A673 (cell line): ENCODE results near the gene RGS8. TPM values are rescaled to one million over a fixed set of nuclear protein-coding genes. Genes with fewer than 3 reads are reported as not detected.

Source experiments
- BruUV-seq: library from RNA; stranded (reverse); fragments of 400-500 nt; replicated peaks from 2 replicates; lab custom pipeline; 2021; lab: Mats Ljungman, UMichigan
- CTCF ChIA-PET: fragments of 300-600 bp; sonication (Branson Sonifier 250); formaldehyde crosslinking; loops from one replicate; lab custom pipeline; 2022; ENCODE audit warnings: antibody characterized with exemption; lab: Charles Lee
- POLR2A ChIA-PET: fragments of 300-600 bp; sonication (Branson Sonifier 250); formaldehyde crosslinking; loops from one replicate; lab custom pipeline; 2022; ENCODE audit warnings: antibody characterized with exemption; ENCODE audit not compliant: low non-redundant PET; lab: Charles Lee
- DNase-seq: peaks from one replicate; pipeline ENCODE4 v3.0.0-alpha.2; 2015; ENCODE audit warnings: low spot score
- H3K27ac ChIP-seq: fragments of 200-600 bp; sonication (generic); 2 replicates; pipeline ENCODE4 v1.5.1; 2016; ENCODE audit warnings: mixed run types, low read depth, mild to moderate bottlenecking, mixed read lengths, antibody characterized with exemption, low read length; ENCODE audit not compliant: poor library complexity, severe bottlenecking
- H3K27me3 ChIP-seq: fragments of 200-600 bp; sonication (generic); replicated peaks from 2 replicates; pipeline ENCODE4 v1.6.1; 2017; ENCODE audit warnings: mixed run types, low read depth, mild to moderate bottlenecking, mixed read lengths, antibody characterized with exemption, low read length; ENCODE audit not compliant: insufficient read depth, poor library complexity
- H3K36me3 ChIP-seq: fragments of 200-600 bp; sonication (generic); 2 replicates; pipeline ENCODE4 v1.6.1; 2016; ENCODE audit warnings: mixed run types, mild to moderate bottlenecking, mixed read lengths, antibody characterized with exemption, low read length; ENCODE audit not compliant: insufficient read depth, poor library complexity, severe bottlenecking
- H3K4me1 ChIP-seq: fragments of 200-600 bp; sonication (generic); 2 replicates; pipeline ENCODE4 v1.6.1; 2017; ENCODE audit warnings: mixed run types, mild to moderate bottlenecking, mixed read lengths, antibody characterized with exemption, low read length; ENCODE audit not compliant: insufficient read depth, poor library complexity, severe bottlenecking
- H3K4me3 ChIP-seq: fragments of 200-600 bp; sonication (generic); 2 replicates; pipeline ENCODE4 v1.5.1; 2016; ENCODE audit warnings: low read depth, mixed run types, mild to moderate bottlenecking, mixed read lengths, low read length; ENCODE audit not compliant: poor library complexity, severe bottlenecking
- H3K9me3 ChIP-seq: fragments of 200-600 bp; sonication (generic); 2 replicates; pipeline ENCODE4 v1.6.1; 2016; ENCODE audit warnings: mixed run types, low read depth, mild to moderate bottlenecking, mixed read lengths, antibody characterized with exemption, low read length; ENCODE audit not compliant: poor library complexity, severe bottlenecking
- CTCF ChIP-seq: fragments of 300-800, 200-600 bp; sonication (generic); conservative IDR thresholded peaks from 2 replicates; pipeline ENCODE4 v1.5.1; 2017; ENCODE audit warnings: low read depth, mild to moderate bottlenecking, antibody characterized with exemption, low read length, moderate library complexity, mixed read lengths
- EZH2 ChIP-seq: fragments of 200-600 bp; sonication (generic); IDR thresholded peaks from 2 replicates; pipeline ENCODE4 v1.6.1; 2017; ENCODE audit warnings: borderline replicate concordance, low read depth, mild to moderate bottlenecking, mixed read lengths, antibody characterized with exemption, low read length; ENCODE audit not compliant: poor library complexity, severe bottlenecking
- intact Hi-C: fragments of 100-400 bp; cut with micrococcal nuclease; formaldehyde crosslinking; loops from one replicate; pipeline ENCODE4 v1.10.0; 2022; ENCODE audit not compliant: unreplicated experiment
- total RNA-seq: library from RNA; stranded (reverse); gene quantifications from 2 replicates; pipeline ENCODE4 v1.2.3, GENCODE V29; 2021

The RGS8 gene
- total RNA-seq, 1 experiment from 2014 or later, result not detected

- H3K4me3 ChIP-seq, result no peak overlapping the region
- no peaks in the 10 kb centered on the region for H3K9me3 ChIP-seq
- ChIA-PET POLR2A (no interaction called here), CTCF (no interaction called here)
- H3K27me3 ChIP-seq, result no peaks in the 10 kb centered on the region
- H3K36me3 ChIP-seq, result no peaks in the 10 kb centered on the region
- BruUV-seq, result no TSS peak
- no peak for DNase-seq
- intact Hi-C loops, result no loop called here
- no peak for TF ChIP-seq CTCF
- no peak overlapping the region for H3K27ac ChIP-seq
- H3K4me1 ChIP-seq, result no peaks in the 10 kb centered on the region
Measured at GRCh38 chr1:182641561-182641960, 42.8 kb downstream of the RGS8 start.

- H3K27me3 ChIP-seq, result no peaks in the 10 kb centered on the region
- BruUV-seq, result no TSS peak
- no peaks in the 10 kb centered on the region for H3K9me3 ChIP-seq
- intact Hi-C loops, result no loop called here
- CTCF ChIA-PET, result no interaction called here
- no peaks in the 10 kb centered on the region for H3K36me3 ChIP-seq
- no peak for DNase-seq
- no peak overlapping the region for H3K4me3 ChIP-seq
- no peaks in the 10 kb centered on the region for H3K4me1 ChIP-seq
- POLR2A ChIA-PET, result interaction anchor here (0.6 kb wide), 1 partner anchor 495 kb away, joined by 7 read pairs; no protein-coding TSS in a partner anchor
- no peak overlapping the region for H3K27ac ChIP-seq
- TF ChIP-seq EZH2 (no peak), CTCF (no peak)
Measured at GRCh38 chr1:182639330-182639729, 45.1 kb downstream of the RGS8 start.

- ChIA-PET CTCF (interaction anchor here (0.8 kb wide), 1 partner anchor 20 kb away, joined by 5 read pairs; no protein-coding TSS in a partner anchor), POLR2A (no interaction called here)
- H3K27me3 ChIP-seq, result no peaks in the 10 kb centered on the region
- no peaks in the 10 kb centered on the region for H3K4me1 ChIP-seq
- no peak overlapping the region for H3K4me3 ChIP-seq
- H3K36me3 ChIP-seq, result no peaks in the 10 kb centered on the region
- BruUV-seq, result no TSS peak
- no peaks in the 10 kb centered on the region for H3K9me3 ChIP-seq
- no peak overlapping the region for H3K27ac ChIP-seq
- intact Hi-C loops, result no loop called here
- DNase-seq, result no peak
- TF ChIP-seq CTCF, result no peak
- TF ChIP-seq EZH2, result no peak
Measured at GRCh38 chr1:182637769-182638168, 46.6 kb downstream of the RGS8 start.
